GM19463 (cell line): ENCODE data around the gene FST.

ENCODE experiments used
- ATAC-seq: cut with Tn5 transposase; IDR thresholded peaks from one replicate; pipeline ENCODE4 v1.9.1; 2021; ENCODE audit warnings: mild to moderate bottlenecking, moderate library complexity; ENCODE audit not compliant: unreplicated experiment

The FST gene

DNA sequence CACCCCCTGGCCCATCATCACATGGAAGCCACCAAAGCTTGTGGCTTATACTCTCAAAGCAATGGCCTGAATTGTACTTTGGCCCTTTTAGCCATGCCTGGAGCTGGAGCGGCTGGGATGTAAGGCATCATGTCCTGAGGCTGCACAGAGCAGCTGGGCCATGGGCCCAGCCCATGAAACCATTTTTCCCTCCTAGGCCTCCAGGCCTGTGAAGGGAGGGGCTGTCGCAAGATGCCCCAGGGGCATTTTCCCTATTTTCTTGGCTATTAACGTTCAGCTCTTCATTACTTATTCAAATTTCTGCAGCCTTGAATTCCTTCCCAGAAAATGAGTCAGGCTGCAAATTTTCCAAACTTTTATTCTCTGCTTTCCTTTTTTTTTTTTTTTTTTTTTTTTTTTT is 27.7 kb downstream of the FST start:
- no peak for ATAC-seq

DNA sequence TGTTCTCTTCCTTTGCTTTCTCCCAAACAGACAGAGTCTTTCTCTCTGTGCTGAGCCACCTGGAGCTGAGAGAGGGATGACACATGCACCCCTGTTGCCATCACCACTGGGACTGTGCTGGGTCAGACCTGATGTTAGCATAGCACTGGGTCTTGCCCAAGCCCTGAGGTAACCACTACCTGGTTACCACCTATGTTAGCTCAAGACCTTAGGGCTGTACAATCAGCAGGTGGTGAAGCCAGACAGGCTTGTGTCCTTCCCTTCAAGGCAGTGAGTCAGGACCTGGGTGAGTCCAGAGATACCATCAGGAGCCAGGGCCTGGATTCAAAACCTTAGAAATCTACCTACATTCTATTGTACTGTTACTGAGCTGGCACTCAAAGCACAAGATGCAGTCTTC is 32.1 kb downstream of the FST start:
- ATAC-seq = no peak

DNA sequence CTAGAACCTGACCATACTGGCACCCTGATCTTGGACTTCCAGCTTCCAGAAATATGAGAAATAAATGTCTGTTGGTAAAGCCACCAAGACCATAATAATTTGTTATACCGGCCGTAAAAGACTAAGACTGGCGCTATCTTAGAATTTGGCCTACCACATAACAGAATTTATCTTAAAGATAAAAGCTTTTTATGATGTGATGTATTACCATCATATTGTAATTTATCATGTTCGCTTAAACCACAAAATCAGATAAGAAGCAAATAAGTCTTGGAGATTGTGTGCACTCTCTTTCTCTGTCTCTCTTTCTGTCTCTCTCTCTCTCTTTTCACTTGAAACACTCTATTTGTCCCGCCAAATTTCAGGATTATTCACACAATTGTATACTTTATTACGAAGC is 35.6 kb downstream of the FST start:
- ATAC-seq = no peak

DNA sequence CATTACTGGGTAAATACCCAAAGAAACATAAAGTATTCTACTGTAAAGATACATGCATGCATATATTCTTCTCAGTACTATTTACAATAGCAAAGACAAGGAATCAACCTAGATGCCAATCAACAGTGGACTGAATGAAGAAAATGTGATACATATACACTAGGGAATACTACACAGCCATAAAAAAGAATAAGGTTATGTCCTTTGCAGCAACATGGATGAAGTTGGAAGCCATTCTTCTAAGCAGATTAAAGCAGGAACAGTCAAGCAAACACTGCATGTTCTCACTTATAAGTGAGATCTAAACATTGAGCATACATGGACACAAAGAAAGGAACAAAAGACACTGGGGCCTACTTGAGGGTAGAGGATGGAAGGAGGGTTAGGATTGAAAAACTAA is 40.4 kb downstream of the FST start:
- ATAC-seq = no peak
